Activated T-cell treated with anti-CD3 and anti-CD28 coated beads for 24 hours (primary cell): ENCODE data around the gene WDTC1.

Source experiments
- DNase-seq: peaks from one replicate; pipeline ENCODE4 v3.0.0-alpha.2; 2020; ENCODE audit warnings: low read depth

WDTC1 gene

DNA sequence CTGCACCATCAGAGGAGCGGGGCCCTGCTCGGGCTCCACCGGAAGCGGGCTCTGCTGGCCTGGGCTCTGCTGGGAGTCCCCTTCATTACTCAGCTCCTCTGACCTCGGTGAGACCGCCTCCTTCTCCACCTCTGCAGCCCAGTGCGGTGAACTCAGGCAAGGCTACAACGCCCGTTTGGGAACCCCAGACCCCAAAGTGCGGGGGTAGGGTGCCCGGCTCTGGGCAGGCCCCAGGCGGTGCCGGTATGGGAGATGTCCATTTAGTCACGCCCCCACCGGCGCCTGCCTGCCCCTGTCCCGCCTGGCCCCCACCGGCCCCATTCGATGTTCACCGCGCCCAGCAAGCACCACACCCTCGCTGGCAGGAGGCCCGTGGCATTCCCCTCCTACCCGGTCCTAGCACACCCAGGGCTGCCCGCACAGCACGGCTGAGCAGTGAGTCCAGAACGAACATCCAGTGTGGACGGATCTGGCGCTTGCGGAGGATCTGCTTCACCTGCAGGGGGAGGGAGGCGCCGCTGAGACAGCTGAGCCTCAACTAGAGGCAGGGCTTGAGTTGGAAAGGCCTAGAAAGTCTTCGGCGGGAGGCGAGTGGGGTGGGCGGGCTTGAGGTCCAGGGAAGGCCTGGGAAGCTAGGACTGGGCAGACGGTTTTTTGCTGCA, 122.3 kb downstream of the WDTC1 start:
- no peak for DNase-seq

GRCh38 chr1:27357281-27358037, 123.0 kb downstream of the WDTC1 start:
- peak; percentile 75 for DNase-seq
